HEK293 (cell line): ENCODE data around the gene GSTA5.
"Not testable (repeated sequence)": the region's sequence is repeated elsewhere in the genome, so short reads cannot be mapped to it uniquely, and the experiment has no call there.

Experiments used
- CTCF ChIA-PET: fragments of 350-600 bp; formaldehyde crosslinking; extraction: SDS; loops from one replicate; lab custom pipeline; 2021; ENCODE audit warnings: antibody characterized with exemption; lab: Yijun Ruan, JAX
- POLR2A ChIA-PET: fragments of 300-600 bp; formaldehyde crosslinking; extraction: SDS; loops from one replicate; lab custom pipeline; 2020; ENCODE audit warnings: antibody characterized with exemption, inconsistent platforms; lab: Yijun Ruan, JAX
- H3K27ac ChIP-seq: fragments of 200-500 bp; sonication (Bioruptor generic); 2 replicates; pipeline ENCODE4 v1.5.1; 2014; ENCODE audit warnings: low read depth, low read length, control low read depth, inconsistent platforms; ENCODE audit errors: extremely low read depth
- H3K36me3 ChIP-seq, 2 experiments: fragments of 200-500 bp in 1 of 2; sonication (Bioruptor generic) in 1 of 2; 1 replicate in 1 of 2; 2 replicates in 1 of 2; pipeline ENCODE4 v1.5.1; 2014 to 2017; ENCODE audit warnings: inconsistent platforms in 2 of 2, low read length in 2 of 2; ENCODE audit not compliant: control insufficient read depth in 2 of 2, insufficient read depth in 1 of 2
- H3K4me1 ChIP-seq: fragments of 200-500 bp; sonication (Bioruptor generic); 2 replicates; pipeline ENCODE4 v1.5.1; 2014; ENCODE audit warnings: mild to moderate bottlenecking, low read length, inconsistent platforms; ENCODE audit not compliant: control insufficient read depth, insufficient read depth
- H3K4me3 ChIP-seq: 2 replicates; pipeline ENCODE4 v1.5.1; 2011; ENCODE audit warnings: low read depth, mild to moderate bottlenecking, control low read depth, low read length, moderate library complexity
- H3K9me3 ChIP-seq: fragments of 200-500 bp; sonication (Bioruptor generic); 2 replicates; pipeline ENCODE4 v1.5.1; 2014; ENCODE audit warnings: low read depth, low read length, inconsistent platforms; ENCODE audit not compliant: control insufficient read depth, insufficient read depth
- REST ChIP-seq: fragments of 450-650 bp; formaldehyde crosslinking; IDR thresholded peaks from 2 replicates; pipeline ENCODE4 v1.5.1; 2016; ENCODE audit warnings: missing biosample characterization, missing genetic modification characterization
- ZBTB21 ChIP-seq: fragments of 450-650 bp; formaldehyde crosslinking; IDR thresholded peaks from 2 replicates; pipeline ENCODE4 v1.5.1; 2017; ENCODE audit warnings: missing biosample characterization, missing genetic modification characterization
- ZNF112 ChIP-seq: fragments of 450-650 bp; formaldehyde crosslinking; IDR thresholded peaks from 2 replicates; pipeline ENCODE4 v1.5.0; 2017; ENCODE audit warnings: missing biosample characterization, missing genetic modification characterization
- ZNF155 ChIP-seq: fragments of 450-650 bp; formaldehyde crosslinking; IDR thresholded peaks from 2 replicates; pipeline ENCODE4 v1.5.1; 2016; ENCODE audit warnings: missing biosample characterization, missing genetic modification characterization
- ZNF223 ChIP-seq: fragments of 450-650 bp; formaldehyde crosslinking; IDR thresholded peaks from 2 replicates; pipeline ENCODE4 v1.5.1; 2016; ENCODE audit warnings: missing biosample characterization, missing genetic modification characterization
- ZNF23 ChIP-seq: fragments of 450-650 bp; formaldehyde crosslinking; IDR thresholded peaks from 2 replicates; pipeline ENCODE4 v1.5.1; 2016; ENCODE audit warnings: missing biosample characterization, missing genetic modification characterization, borderline replicate concordance
- ZNF324 ChIP-seq: fragments of 450-650 bp; formaldehyde crosslinking; IDR thresholded peaks from 2 replicates; pipeline ENCODE4 v1.5.1; 2016; ENCODE audit warnings: missing biosample characterization, missing genetic modification characterization
- ZNF391 ChIP-seq: fragments of 450-650 bp; formaldehyde crosslinking; IDR thresholded peaks from 2 replicates; pipeline ENCODE4 v1.5.1; 2016; ENCODE audit warnings: low read depth, missing biosample characterization, missing genetic modification characterization, borderline replicate concordance
- ZNF561 ChIP-seq: fragments of 450-650 bp; IDR thresholded peaks from 2 replicates; pipeline ENCODE4 v1.5.1; 2018; ENCODE audit warnings: missing biosample characterization, missing genetic modification characterization, borderline replicate concordance
- ZNF747 ChIP-seq: fragments of 450-650 bp; formaldehyde crosslinking; IDR thresholded peaks from 2 replicates; pipeline ENCODE4 v1.5.1; 2016; ENCODE audit warnings: missing biosample characterization, missing genetic modification characterization
- ZNF777 ChIP-seq: fragments of 450-650 bp; formaldehyde crosslinking; IDR thresholded peaks from 2 replicates; pipeline ENCODE4 v1.5.1; 2017; ENCODE audit warnings: missing biosample characterization, missing genetic modification characterization, borderline replicate concordance
- TF ChIP-seq, protein P1 (sequence below): fragments of 450-650 bp; formaldehyde crosslinking; conservative IDR thresholded peaks from 2 replicates; pipeline ENCODE4 v1.5.1; 2016; ENCODE audit warnings: low read depth, missing biosample characterization, missing genetic modification characterization
- TF ChIP-seq, protein P2 (sequence below): IDR thresholded peaks from 2 replicates; pipeline ENCODE4 v1.6.1; 2011; ENCODE audit warnings: mild to moderate bottlenecking, low read depth, low read length, borderline replicate concordance
- TF ChIP-seq, protein P3 (sequence below): fragments of 450-650 bp; formaldehyde crosslinking; IDR thresholded peaks from 2 replicates; pipeline ENCODE4 v1.5.1; 2016; ENCODE audit warnings: missing biosample characterization, missing genetic modification characterization
- TF ChIP-seq, protein P4 (sequence below): fragments of 450-650 bp; IDR thresholded peaks from 2 replicates; pipeline ENCODE4 v1.5.1; 2018; ENCODE audit warnings: missing biosample characterization, missing genetic modification characterization

Gene GSTA5

DNA sequence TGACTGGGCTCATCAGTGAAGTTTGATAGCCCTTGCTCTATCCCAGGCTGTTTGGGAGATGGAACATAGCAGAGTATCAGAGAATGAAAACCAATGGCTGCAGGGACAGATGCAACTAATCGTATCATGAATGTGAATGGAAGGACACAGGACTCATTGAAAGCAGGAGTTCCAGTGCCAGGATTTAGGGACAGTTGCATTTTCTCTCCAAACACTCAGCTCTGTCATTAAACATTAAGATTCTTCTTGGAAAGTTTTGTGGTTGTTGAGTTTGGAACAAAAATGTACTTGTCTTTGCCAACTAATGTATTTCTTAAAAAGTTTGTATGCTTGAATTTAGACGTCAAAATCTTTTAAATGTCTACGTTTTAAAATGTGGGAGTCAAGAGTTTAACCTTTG is 31.0 kb upstream of the GSTA5 start (continued):
- TF ChIP-seq REST (tag by site-specific recombination) (no peak), ZBTB21 (tag by site-specific recombination) (no peak), ZNF561 (tag by site-specific recombination) (no peak)

GRCh38 chr6:52870335-52871091 is 29.9 kb upstream of the GSTA5 start:
- H3K27ac ChIP-seq, POLR2A ChIA-PET, H3K9me3 ChIP-seq, H3K4me1 ChIP-seq, H3K4me3 ChIP-seq, H3K36me3 ChIP-seq: not testable (repeated sequence)
- CTCF ChIA-PET = interaction anchor here (0.6 to 0.7 kb wide), 4 partner anchors 11 to 133 kb away, joined by 3 read pairs; no protein-coding TSS in a partner anchor

GRCh38 chr6:52868899-52869298 is 28.3 kb upstream of the GSTA5 start:
- POLR2A ChIA-PET, H3K4me1 ChIP-seq, H3K27ac ChIP-seq, H3K9me3 ChIP-seq, H3K4me3 ChIP-seq, H3K36me3 ChIP-seq: not testable (repeated sequence)
- CTCF ChIA-PET = interaction anchor here (0.6 to 1.2 kb wide), 3 partner anchors 168 to 461 kb away, joined by 3 read pairs; no protein-coding TSS in a partner anchor

GRCh38 chr6:52868240-52868639 is 27.6 kb upstream of the GSTA5 start:
- H3K4me3 ChIP-seq = no peak overlapping the region
- H3K4me1 ChIP-seq = no peaks in the 10 kb centered on the region
- CTCF ChIA-PET = interaction anchor here (0.5 to 1.2 kb wide), 2 partner anchors 97 to 460 kb away, joined by 3 to 4 read pairs; no protein-coding TSS in a partner anchor
- POLR2A ChIA-PET = no interaction called here
- no peak overlapping the region for H3K27ac ChIP-seq
- H3K9me3 ChIP-seq = no peaks in the 10 kb centered on the region
- H3K36me3 ChIP-seq = no peaks in the 10 kb centered on the region
- TF ChIP-seq ZNF112 (tag by site-specific recombination) = no peak
- TF ChIP-seq, protein P1, sequence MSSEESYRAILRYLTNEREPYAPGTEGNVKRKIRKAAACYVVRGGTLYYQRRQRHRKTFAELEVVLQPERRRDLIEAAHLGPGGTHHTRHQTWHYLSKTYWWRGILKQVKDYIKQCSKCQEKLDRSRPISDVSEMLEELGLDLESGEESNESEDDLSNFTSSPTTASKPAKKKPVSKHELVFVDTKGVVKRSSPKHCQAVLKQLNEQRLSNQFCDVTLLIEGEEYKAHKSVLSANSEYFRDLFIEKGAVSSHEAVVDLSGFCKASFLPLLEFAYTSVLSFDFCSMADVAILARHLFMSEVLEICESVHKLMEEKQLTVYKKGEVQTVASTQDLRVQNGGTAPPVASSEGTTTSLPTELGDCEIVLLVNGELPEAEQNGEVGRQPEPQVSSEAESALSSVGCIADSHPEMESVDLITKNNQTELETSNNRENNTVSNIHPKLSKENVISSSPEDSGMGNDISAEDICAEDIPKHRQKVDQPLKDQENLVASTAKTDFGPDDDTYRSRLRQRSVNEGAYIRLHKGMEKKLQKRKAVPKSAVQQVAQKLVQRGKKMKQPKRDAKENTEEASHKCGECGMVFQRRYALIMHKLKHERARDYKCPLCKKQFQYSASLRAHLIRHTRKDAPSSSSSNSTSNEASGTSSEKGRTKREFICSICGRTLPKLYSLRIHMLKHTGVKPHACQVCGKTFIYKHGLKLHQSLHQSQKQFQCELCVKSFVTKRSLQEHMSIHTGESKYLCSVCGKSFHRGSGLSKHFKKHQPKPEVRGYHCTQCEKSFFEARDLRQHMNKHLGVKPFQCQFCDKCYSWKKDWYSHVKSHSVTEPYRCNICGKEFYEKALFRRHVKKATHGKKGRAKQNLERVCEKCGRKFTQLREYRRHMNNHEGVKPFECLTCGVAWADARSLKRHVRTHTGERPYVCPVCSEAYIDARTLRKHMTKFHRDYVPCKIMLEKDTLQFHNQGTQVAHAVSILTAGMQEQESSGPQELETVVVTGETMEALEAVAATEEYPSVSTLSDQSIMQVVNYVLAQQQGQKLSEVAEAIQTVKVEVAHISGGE (tag by site-specific recombination) = no peak
- no peak for TF ChIP-seq ZNF391 (tag by site-specific recombination)
- TF ChIP-seq, protein P2, sequence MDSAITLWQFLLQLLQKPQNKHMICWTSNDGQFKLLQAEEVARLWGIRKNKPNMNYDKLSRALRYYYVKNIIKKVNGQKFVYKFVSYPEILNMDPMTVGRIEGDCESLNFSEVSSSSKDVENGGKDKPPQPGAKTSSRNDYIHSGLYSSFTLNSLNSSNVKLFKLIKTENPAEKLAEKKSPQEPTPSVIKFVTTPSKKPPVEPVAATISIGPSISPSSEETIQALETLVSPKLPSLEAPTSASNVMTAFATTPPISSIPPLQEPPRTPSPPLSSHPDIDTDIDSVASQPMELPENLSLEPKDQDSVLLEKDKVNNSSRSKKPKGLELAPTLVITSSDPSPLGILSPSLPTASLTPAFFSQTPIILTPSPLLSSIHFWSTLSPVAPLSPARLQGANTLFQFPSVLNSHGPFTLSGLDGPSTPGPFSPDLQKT = no peak
- no peak for TF ChIP-seq ZNF23 (tag by site-specific recombination)
- TF ChIP-seq ZNF747 = no peak
- no peak for TF ChIP-seq ZNF155
- TF ChIP-seq ZNF324 = no peak
- TF ChIP-seq, protein P3, sequence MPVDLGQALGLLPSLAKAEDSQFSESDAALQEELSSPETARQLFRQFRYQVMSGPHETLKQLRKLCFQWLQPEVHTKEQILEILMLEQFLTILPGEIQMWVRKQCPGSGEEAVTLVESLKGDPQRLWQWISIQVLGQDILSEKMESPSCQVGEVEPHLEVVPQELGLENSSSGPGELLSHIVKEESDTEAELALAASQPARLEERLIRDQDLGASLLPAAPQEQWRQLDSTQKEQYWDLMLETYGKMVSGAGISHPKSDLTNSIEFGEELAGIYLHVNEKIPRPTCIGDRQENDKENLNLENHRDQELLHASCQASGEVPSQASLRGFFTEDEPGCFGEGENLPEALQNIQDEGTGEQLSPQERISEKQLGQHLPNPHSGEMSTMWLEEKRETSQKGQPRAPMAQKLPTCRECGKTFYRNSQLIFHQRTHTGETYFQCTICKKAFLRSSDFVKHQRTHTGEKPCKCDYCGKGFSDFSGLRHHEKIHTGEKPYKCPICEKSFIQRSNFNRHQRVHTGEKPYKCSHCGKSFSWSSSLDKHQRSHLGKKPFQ (tag by site-specific recombination) = no peak
- TF ChIP-seq ZNF223 (tag by site-specific recombination) = no peak
- TF ChIP-seq, protein P4, sequence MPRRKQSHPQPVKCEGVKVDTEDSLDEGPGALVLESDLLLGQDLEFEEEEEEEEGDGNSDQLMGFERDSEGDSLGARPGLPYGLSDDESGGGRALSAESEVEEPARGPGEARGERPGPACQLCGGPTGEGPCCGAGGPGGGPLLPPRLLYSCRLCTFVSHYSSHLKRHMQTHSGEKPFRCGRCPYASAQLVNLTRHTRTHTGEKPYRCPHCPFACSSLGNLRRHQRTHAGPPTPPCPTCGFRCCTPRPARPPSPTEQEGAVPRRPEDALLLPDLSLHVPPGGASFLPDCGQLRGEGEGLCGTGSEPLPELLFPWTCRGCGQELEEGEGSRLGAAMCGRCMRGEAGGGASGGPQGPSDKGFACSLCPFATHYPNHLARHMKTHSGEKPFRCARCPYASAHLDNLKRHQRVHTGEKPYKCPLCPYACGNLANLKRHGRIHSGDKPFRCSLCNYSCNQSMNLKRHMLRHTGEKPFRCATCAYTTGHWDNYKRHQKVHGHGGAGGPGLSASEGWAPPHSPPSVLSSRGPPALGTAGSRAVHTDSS (tag by site-specific recombination) = no peak
- TF ChIP-seq ZNF777 = no peak
